H9 (cell line): ENCODE measurements around the gene MEIOSIN. TPM values are rescaled to one million over a fixed set of nuclear protein-coding genes. Genes with fewer than 3 reads are reported as not detected.

Experiments
- DNase-seq: peaks from one replicate; pipeline ENCODE4 v3.0.0-alpha.2; 2017
- H2AFZ ChIP-seq: one replicate; pipeline ENCODE4 v1.6.1; 2013; ENCODE audit warnings: mild to moderate bottlenecking, low read length, control low read depth, moderate library complexity
- H2AK5ac ChIP-seq: 2 replicates; pipeline ENCODE4 v1.6.1; 2013; ENCODE audit warnings: low read length, control low read depth, mixed read lengths; ENCODE audit not compliant: insufficient read length
- H2BK120ac ChIP-seq: one replicate; pipeline ENCODE4 v1.6.1; 2013; ENCODE audit warnings: low read depth, mild to moderate bottlenecking, low read length, control low read depth, inconsistent platforms; ENCODE audit not compliant: poor library complexity, severe bottlenecking
- H2BK12ac ChIP-seq: 2 replicates; pipeline ENCODE4 v1.6.1; 2013; ENCODE audit warnings: low read length, control low read depth, mixed read lengths, low read depth; ENCODE audit not compliant: insufficient read length
- H2BK15ac ChIP-seq: 2 replicates; pipeline ENCODE4 v1.6.1; 2013; ENCODE audit warnings: low read depth, low read length, control low read depth
- H2BK20ac ChIP-seq: one replicate; pipeline ENCODE4 v1.6.1; 2013; ENCODE audit warnings: low read depth, mild to moderate bottlenecking, low read length, control low read depth, inconsistent platforms; ENCODE audit not compliant: poor library complexity, severe bottlenecking
- H2BK5ac ChIP-seq: 2 replicates; pipeline ENCODE4 v1.6.1; 2013; ENCODE audit warnings: low read length, control low read depth, mixed read lengths; ENCODE audit not compliant: insufficient read length
- H3K14ac ChIP-seq: 2 replicates; pipeline ENCODE4 v1.6.1; 2013; ENCODE audit warnings: low read length, control low read depth; ENCODE audit not compliant: insufficient read depth
- H3K18ac ChIP-seq: 2 replicates; pipeline ENCODE4 v1.6.1; 2013; ENCODE audit warnings: low read depth, mild to moderate bottlenecking, mixed read lengths, low read length, control low read depth; ENCODE audit not compliant: insufficient read length
- H3K23ac ChIP-seq: 2 replicates; pipeline ENCODE4 v1.6.1; 2013; ENCODE audit warnings: low read length, control low read depth, mixed read lengths, low read depth; ENCODE audit not compliant: insufficient read length
- H3K23me2 ChIP-seq: 2 replicates; pipeline ENCODE4 v1.6.1; 2013; ENCODE audit warnings: low read depth, mild to moderate bottlenecking, mixed read lengths, low read length, control low read depth; ENCODE audit not compliant: insufficient read length, poor library complexity, severe bottlenecking
- H3K27ac ChIP-seq: 2 replicates; pipeline ENCODE4 v1.5.1; 2013; ENCODE audit warnings: low read length, control low read depth, mixed read lengths, low read depth; ENCODE audit not compliant: insufficient read length
- H3K27me3 ChIP-seq: 2 replicates; pipeline ENCODE4 v1.6.1; 2013; ENCODE audit warnings: low read length, control low read depth, inconsistent platforms; ENCODE audit not compliant: insufficient read depth
- H3K4ac ChIP-seq: 2 replicates; pipeline ENCODE4 v1.6.1; 2013; ENCODE audit warnings: low read depth, mild to moderate bottlenecking, control low read depth, inconsistent platforms, low read length, moderate library complexity
- H3K4me1 ChIP-seq: 2 replicates; pipeline ENCODE4 v1.6.1; 2013; ENCODE audit warnings: low read length, control low read depth, inconsistent platforms; ENCODE audit not compliant: insufficient read depth
- H3K4me2 ChIP-seq: 2 replicates; pipeline ENCODE4 v1.6.1; 2013; ENCODE audit warnings: low read length, control low read depth, mixed read lengths; ENCODE audit not compliant: insufficient read length, insufficient read depth
- H3K56ac ChIP-seq: 2 replicates; pipeline ENCODE4 v1.6.1; 2013; ENCODE audit warnings: low read depth, mild to moderate bottlenecking, mixed read lengths, low read length, control low read depth; ENCODE audit not compliant: insufficient read length
- H3K79me1 ChIP-seq: 2 replicates; pipeline ENCODE4 v1.6.1; 2013; ENCODE audit warnings: low read depth, mild to moderate bottlenecking, moderate library complexity, low read length, control low read depth, inconsistent platforms; ENCODE audit not compliant: insufficient read depth, poor library complexity, severe bottlenecking
- H3K79me2 ChIP-seq: 2 replicates; pipeline ENCODE4 v1.6.1; 2013; ENCODE audit warnings: low read length, control low read depth, inconsistent platforms; ENCODE audit not compliant: insufficient read depth
- H3K9ac ChIP-seq: 2 replicates; pipeline ENCODE4 v1.6.1; 2013; ENCODE audit warnings: low read length, control low read depth, mixed read lengths; ENCODE audit not compliant: insufficient read length; ENCODE audit errors: extremely low read depth
- H3K9me3 ChIP-seq: one replicate; pipeline ENCODE4 v1.6.1; 2013; ENCODE audit warnings: low read depth, low read length, inconsistent platforms; ENCODE audit not compliant: control insufficient read depth
- H3T11ph ChIP-seq: one replicate; pipeline ENCODE4 v1.6.1; 2013; ENCODE audit warnings: mild to moderate bottlenecking, low read length, control low read depth, inconsistent platforms
- H4K20me1 ChIP-seq: one replicate; pipeline ENCODE4 v1.6.1; 2013; ENCODE audit not compliant: control insufficient read depth, insufficient read length, insufficient read depth
- H4K5ac ChIP-seq: 2 replicates; pipeline ENCODE4 v1.6.1; 2013; ENCODE audit warnings: low read depth, mild to moderate bottlenecking, mixed read lengths, low read length, control low read depth; ENCODE audit not compliant: insufficient read length
- H4K8ac ChIP-seq: replicated peaks from 2 replicates; pipeline ENCODE4 v1.6.1; 2013; ENCODE audit warnings: low read length, control low read depth, mixed read lengths, low read depth; ENCODE audit not compliant: insufficient read length
- H4K91ac ChIP-seq: 2 replicates; pipeline ENCODE4 v1.6.1; 2013; ENCODE audit warnings: low read depth, mild to moderate bottlenecking, moderate library complexity, mixed read lengths, low read length, control low read depth; ENCODE audit not compliant: insufficient read length
- H3K27ac Mint-ChIP-seq, 3 experiments: 2 replicates in 2 of 3; 3 replicates in 1 of 3; pipeline ENCODE4 v1.8.0; 2020 to 2021; ENCODE audit warnings: mixed read lengths in 3 of 3, mild to moderate bottlenecking in 1 of 3, moderate library complexity in 1 of 3
- H3K27me3 Mint-ChIP-seq: 2 replicates; pipeline ENCODE4 v1.8.0; 2021; ENCODE audit warnings: low read depth, mild to moderate bottlenecking, moderate library complexity, mixed read lengths
- H3K36me3 Mint-ChIP-seq, 3 experiments: 2 replicates in 2 of 3; 3 replicates in 1 of 3; pipeline ENCODE4 v1.8.0; 2020 to 2021; ENCODE audit warnings: low read depth in 3 of 3, mixed read lengths in 3 of 3; ENCODE audit not compliant: insufficient read depth in 1 of 3
- H3K4me1 Mint-ChIP-seq, 2 experiments: 2 replicates each; pipeline ENCODE4 v1.8.0; 2020; ENCODE audit warnings: mixed read lengths in 2 of 2
- H3K4me3 Mint-ChIP-seq, 2 experiments: 2 replicates in 1 of 2; 3 replicates in 1 of 2; pipeline ENCODE4 v1.8.0; 2020 to 2021; ENCODE audit warnings: mild to moderate bottlenecking in 2 of 2, mixed read lengths in 2 of 2, moderate library complexity in 1 of 2
- H3K9me3 Mint-ChIP-seq, 2 experiments: 2 replicates in 1 of 2; 3 replicates in 1 of 2; pipeline ENCODE4 v1.8.0; 2020; ENCODE audit warnings: mild to moderate bottlenecking in 2 of 2, mixed read lengths in 2 of 2, moderate library complexity in 1 of 2
- WGBS: extraction: QIAGEN DNeasy Blood & Tissue Kit; methylation state at CpG from one replicate; pipeline ENCODE4 v1.1.7; 2013; ENCODE audit warnings: missing lambda C conversion rate, low lambda C conversion rate, mixed read lengths; ENCODE audit not compliant: insufficient read length; ENCODE audit errors: extremely low coverage; 5-methylcytosine and 5-hydroxymethylcytosine counted together
- total RNA-seq: library from RNA; stranded (reverse); gene quantifications from 2 replicates; pipeline ENCODE4 v1.2.1, GENCODE V29; 2021
- TF ChIP-seq, protein P1 (sequence below): fragments of 200-600 bp; sonication (generic); conservative IDR thresholded peaks from 3 replicates; pipeline ENCODE4 v1.8.0; 2021; ENCODE audit warnings: antibody characterized with exemption, mild to moderate bottlenecking

Gene MEIOSIN
- total RNA-seq, 1 experiment from 2014 or later, result not detected

DNA sequence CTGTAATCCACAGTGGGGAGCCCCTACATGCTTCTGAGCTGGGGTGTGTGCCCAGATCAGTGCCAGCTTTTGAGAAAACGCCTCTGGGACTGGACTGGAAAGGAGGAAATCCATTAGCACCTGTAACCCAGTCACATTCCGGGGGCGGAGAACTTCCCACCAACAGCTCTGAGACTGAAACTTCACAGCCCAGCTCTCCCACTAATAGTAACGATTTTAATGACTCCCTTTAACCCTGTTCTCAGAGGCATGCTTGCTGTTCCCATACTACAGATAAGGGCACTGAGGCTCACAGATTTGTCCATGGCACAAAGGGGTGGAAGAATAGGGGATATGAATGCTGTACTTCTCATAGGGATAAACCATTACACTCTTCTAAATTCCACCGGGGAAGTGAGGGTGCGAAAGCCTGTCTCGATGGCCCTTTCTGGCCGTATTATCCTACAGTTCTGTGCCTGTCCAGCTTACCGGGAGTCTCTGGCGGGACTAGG, 3.4 kb upstream of the MEIOSIN start:
- H3K4me1 Mint-ChIP-seq, result peaks cover 13 to 19% of the 10 kb centered on the region in 2 experiments
- Histone ChIP-seq H3K4me1 (no peaks in the 10 kb centered on the region), H3K4ac (no peak overlapping the region), H2AK5ac (no peak overlapping the region), H3K9me3 (no peaks in the 10 kb centered on the region), H3K23me2 (no peaks in the 10 kb centered on the region), H3K27me3 (no peaks in the 10 kb centered on the region), H2AFZ (no peak overlapping the region), H3K14ac (peak overlapping the region; percentile 79; the same call in 1 of the 2 replicates), H2BK20ac (no peak overlapping the region), H4K20me1 (no peaks in the 10 kb centered on the region), H3K56ac (peak overlapping the region; percentile 20), H3K18ac (no peak overlapping the region), H3K27ac (no peak overlapping the region), H3K79me1 (peaks cover 7% of the 10 kb centered on the region), H3K4me2 (peak overlapping the region; percentile 78), H4K5ac (no peak overlapping the region), H2BK15ac (no peak overlapping the region), H2BK12ac (no peak overlapping the region), H2BK120ac (no peak overlapping the region), H4K8ac (no peak overlapping the region), H3K79me2 (peaks cover 4% of the 10 kb centered on the region; the same call in 1 of the 2 replicates), H3T11ph (no peak overlapping the region), H4K91ac (no peak overlapping the region), H2BK5ac (no peak overlapping the region), H3K9ac (peak overlapping the region; percentile 76), H3K23ac (no peak overlapping the region)
- H3K27ac Mint-ChIP-seq, result peak overlapping the region; percentile 33 to 98 (median 81); a peak in 5 of 7 replicates
- H3K4me3 Mint-ChIP-seq, result peak overlapping the region; percentile 96 to 97
- no peaks in the 10 kb centered on the region for H3K27me3 Mint-ChIP-seq
- WGBS, result no CpG with 5 or more reads among the region's 10 CpGs
- no peak for DNase-seq
- no peaks in the 10 kb centered on the region for H3K9me3 Mint-ChIP-seq
- TF ChIP-seq, protein P1, sequence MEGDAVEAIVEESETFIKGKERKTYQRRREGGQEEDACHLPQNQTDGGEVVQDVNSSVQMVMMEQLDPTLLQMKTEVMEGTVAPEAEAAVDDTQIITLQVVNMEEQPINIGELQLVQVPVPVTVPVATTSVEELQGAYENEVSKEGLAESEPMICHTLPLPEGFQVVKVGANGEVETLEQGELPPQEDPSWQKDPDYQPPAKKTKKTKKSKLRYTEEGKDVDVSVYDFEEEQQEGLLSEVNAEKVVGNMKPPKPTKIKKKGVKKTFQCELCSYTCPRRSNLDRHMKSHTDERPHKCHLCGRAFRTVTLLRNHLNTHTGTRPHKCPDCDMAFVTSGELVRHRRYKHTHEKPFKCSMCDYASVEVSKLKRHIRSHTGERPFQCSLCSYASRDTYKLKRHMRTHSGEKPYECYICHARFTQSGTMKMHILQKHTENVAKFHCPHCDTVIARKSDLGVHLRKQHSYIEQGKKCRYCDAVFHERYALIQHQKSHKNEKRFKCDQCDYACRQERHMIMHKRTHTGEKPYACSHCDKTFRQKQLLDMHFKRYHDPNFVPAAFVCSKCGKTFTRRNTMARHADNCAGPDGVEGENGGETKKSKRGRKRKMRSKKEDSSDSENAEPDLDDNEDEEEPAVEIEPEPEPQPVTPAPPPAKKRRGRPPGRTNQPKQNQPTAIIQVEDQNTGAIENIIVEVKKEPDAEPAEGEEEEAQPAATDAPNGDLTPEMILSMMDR, result no peak
- peaks cover 0 to 2% (median 0%) of the 10 kb centered on the region in 3 experiments; a peak in 1 of 7 replicates for H3K36me3 Mint-ChIP-seq
